ENCODE measurements around the gene ALB. TPM values are rescaled to one million over a fixed set of nuclear protein-coding genes. Genes with fewer than 3 reads are reported as not detected.
"Not testable (repeated sequence)": the region's sequence is repeated elsewhere in the genome, so short reads cannot be mapped to it uniquely, and the experiment has no call there.

ALB gene
- total and polyA plus RNA-seq, 8 donors: 0.99 to 111 (median 4.1) TPM; not detected in 1

GRCh38 chr4:73388887-73389286 lies 15.2 kb upstream of the ALB start:
- intact Hi-C loops (cut with DNase I): no loop called here
- H3K4me1 ChIP-seq: no peaks in the 10 kb centered on the region
- H3K27ac ChIP-seq: no peak overlapping the region
- no peaks in the 10 kb centered on the region for H3K9me3 ChIP-seq
- no peak for TF ChIP-seq CTCF (IDR thresholded peaks at IDR 0.05)
- ATAC-seq (no peak), DNase-seq (no peak)
- no peaks in the 10 kb centered on the region for H3K27me3 ChIP-seq
- H3K36me3 ChIP-seq: no peaks in the 10 kb centered on the region
- H3K4me3 ChIP-seq: no peak overlapping the region

- intact Hi-C loops (cut with DNase I); H3K27me3 ChIP-seq; H3K9me3 ChIP-seq; H3K4me1 ChIP-seq; H3K36me3 ChIP-seq; H3K27ac ChIP-seq; DNase-seq; H3K4me3 ChIP-seq; ATAC-seq: not testable (repeated sequence)
Measured at GRCh38 chr4:73389663-73390062, 14.4 kb upstream of the ALB start.

GRCh38 chr4:73391774-73392173 lies 12.3 kb upstream of the ALB start:
- Histone ChIP-seq H3K27ac (no peak overlapping the region), H3K27me3 (no peaks in the 10 kb centered on the region), H3K36me3 (no peaks in the 10 kb centered on the region), H3K9me3 (no peaks in the 10 kb centered on the region), H3K4me1 (no peaks in the 10 kb centered on the region), H3K4me3 (no peak overlapping the region)
- intact Hi-C loops (cut with DNase I): no loop called here
- TF ChIP-seq CTCF (IDR thresholded peaks at IDR 0.05): no peak
- ATAC-seq (no peak), DNase-seq (no peak)

- DNase-seq (no peak), ATAC-seq (no peak)
- H3K27ac ChIP-seq: no peak overlapping the region
- no peaks in the 10 kb centered on the region for H3K27me3 ChIP-seq
- H3K4me3 ChIP-seq: no peak overlapping the region
- no peak for TF ChIP-seq CTCF (IDR thresholded peaks at IDR 0.05)
- H3K9me3 ChIP-seq: no peaks in the 10 kb centered on the region
- intact Hi-C loops (cut with DNase I): no loop called here
- no peaks in the 10 kb centered on the region for H3K4me1 ChIP-seq
- H3K36me3 ChIP-seq: no peaks in the 10 kb centered on the region
Measured at GRCh38 chr4:73392936-73393335, 11.2 kb upstream of the ALB start.

- Histone ChIP-seq H3K27ac (no peak overlapping the region), H3K9me3 (no peaks in the 10 kb centered on the region), H3K4me1 (no peaks in the 10 kb centered on the region), H3K4me3 (no peak overlapping the region), H3K27me3 (no peaks in the 10 kb centered on the region), H3K36me3 (no peaks in the 10 kb centered on the region)
- intact Hi-C loops (cut with DNase I): no loop called here
- ATAC-seq (no peak), DNase-seq (no peak)
- TF ChIP-seq CTCF (IDR thresholded peaks at IDR 0.05): no peak
Measured at GRCh38 chr4:73396304-73396703, 7.8 kb upstream of the ALB start.
